Stimulated activated CD8-positive, alpha-beta memory T cell treated with anti-CD3 and anti-CD28 coated beads, Interleukin-2, amount 100 ng/mL, for 1 hour (primary cell): ENCODE measurements around the gene INPP5F.
A peak's percentile ranks its signal among the peaks of the same experiment; 100 is the strongest.

Experiments
- DNase-seq, 2 donors: peaks; one replicate each; pipeline ENCODE4 v3.0.0-alpha.2; 2020; ENCODE audit warnings: low read depth in 2 of 2

Gene INPP5F, protein sequence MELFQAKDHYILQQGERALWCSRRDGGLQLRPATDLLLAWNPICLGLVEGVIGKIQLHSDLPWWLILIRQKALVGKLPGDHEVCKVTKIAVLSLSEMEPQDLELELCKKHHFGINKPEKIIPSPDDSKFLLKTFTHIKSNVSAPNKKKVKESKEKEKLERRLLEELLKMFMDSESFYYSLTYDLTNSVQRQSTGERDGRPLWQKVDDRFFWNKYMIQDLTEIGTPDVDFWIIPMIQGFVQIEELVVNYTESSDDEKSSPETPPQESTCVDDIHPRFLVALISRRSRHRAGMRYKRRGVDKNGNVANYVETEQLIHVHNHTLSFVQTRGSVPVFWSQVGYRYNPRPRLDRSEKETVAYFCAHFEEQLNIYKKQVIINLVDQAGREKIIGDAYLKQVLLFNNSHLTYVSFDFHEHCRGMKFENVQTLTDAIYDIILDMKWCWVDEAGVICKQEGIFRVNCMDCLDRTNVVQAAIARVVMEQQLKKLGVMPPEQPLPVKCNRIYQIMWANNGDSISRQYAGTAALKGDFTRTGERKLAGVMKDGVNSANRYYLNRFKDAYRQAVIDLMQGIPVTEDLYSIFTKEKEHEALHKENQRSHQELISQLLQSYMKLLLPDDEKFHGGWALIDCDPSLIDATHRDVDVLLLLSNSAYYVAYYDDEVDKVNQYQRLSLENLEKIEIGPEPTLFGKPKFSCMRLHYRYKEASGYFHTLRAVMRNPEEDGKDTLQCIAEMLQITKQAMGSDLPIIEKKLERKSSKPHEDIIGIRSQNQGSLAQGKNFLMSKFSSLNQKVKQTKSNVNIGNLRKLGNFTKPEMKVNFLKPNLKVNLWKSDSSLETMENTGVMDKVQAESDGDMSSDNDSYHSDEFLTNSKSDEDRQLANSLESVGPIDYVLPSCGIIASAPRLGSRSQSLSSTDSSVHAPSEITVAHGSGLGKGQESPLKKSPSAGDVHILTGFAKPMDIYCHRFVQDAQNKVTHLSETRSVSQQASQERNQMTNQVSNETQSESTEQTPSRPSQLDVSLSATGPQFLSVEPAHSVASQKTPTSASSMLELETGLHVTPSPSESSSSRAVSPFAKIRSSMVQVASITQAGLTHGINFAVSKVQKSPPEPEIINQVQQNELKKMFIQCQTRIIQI

DNA sequence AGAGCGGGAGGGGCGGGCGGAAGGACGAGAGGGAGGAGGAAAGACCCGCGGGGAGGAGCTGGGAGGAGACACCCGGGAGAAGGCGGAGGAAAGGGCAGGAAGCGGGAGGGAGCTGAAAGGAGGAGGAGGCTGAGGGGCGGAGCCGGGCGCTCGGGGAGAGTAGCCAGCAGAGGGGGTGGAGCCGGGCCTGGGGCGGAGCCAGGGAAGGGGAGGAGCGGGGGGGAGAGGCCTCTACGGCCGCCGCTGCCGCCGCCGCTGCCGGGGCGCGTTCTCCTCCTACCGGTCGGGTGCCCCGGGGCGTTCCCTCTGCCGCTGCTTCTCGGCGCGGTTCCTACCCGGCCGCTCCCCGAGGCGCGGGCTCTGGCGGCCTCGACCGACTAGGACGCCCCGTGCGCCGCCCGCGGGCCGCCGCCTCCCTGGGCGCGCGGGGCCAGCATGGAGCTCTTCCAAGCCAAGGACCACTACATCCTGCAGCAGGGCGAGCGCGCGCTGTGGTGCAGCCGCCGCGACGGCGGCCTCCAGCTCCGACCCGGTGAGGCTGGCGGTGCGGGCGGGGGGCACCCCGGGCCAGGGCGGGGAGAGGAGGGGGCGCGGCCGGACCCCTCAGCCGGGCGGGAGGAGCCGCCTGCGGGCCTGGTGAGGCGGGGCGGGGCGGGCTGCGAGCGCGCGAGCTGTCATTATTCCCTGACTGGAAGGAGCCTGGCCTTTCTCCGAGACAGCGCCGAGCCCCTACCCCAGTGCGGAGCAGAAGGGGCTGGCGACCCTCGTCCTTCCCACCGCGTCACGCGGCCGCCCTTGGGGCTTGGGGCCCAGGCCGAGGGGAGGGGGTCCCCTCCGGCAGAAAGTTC, at the start of gene INPP5F:
Gene INPP5F (plus strand): TSS at position 223 of the 848 bp plus-strand sequence. CDS start 213 bp downstream, at position 436.
- DNase-seq, result peak; percentile 97 to 99

DNA sequence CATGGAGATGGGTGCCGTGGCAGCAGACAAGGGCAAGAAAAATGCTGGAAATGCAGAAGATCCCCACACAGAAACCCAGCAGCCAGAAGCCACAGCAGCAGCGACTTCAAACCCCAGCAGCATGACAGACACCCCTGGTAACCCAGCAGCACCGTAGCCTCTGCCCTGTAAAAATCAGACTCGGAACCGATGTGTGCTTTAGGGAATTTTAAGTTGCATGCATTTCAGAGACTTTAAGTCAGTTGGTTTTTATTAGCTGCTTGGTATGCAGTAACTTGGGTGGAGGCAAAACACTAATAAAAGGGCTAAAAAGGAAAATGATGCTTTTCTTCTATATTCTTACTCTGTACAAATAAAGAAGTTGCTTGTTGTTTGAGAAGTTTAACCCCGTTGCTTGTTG, 48.7 kb upstream of the INPP5F start:
- no peak for DNase-seq

DNA sequence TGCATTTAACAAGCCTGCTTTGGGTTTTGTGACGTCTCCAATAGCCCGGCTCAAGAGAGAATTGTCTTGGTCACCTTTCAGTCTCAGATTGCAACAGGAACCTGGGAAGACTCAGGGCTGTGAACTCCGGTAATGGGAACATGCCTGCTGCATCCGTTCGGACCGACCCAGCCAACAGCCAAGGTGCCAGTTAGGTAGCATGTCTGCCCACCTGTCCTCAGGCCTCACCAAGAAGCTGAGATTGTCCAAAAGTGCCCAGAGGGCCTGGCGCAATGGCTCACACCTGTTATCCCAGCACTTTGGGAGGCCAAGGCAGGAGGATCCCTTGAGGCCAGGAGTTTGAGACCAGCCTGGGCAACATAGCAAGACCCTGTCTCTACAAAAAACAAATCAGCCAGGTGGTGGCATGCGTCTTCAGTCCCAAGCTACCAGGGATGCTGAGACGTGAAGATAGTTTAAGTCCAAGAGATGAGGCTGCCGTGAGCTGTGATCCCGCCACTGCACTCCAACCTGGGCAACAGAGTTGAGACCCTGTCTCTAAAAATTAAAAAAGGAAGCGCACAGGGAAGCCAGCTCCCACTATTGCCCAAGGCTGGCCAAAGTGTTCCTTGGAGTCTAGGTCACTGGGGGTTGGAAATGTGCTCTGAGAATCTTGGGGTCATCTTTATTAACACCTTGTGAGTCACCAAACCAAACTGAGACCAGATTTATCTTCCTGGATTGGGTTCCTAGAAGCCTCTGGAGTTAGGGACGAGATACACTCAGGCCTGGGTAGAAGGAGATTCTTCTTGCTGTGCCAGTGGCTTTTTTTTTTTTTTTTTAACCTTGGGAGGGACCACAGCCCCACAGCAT, 47.7 kb upstream of the INPP5F start:
- DNase-seq, result no peak

DNA sequence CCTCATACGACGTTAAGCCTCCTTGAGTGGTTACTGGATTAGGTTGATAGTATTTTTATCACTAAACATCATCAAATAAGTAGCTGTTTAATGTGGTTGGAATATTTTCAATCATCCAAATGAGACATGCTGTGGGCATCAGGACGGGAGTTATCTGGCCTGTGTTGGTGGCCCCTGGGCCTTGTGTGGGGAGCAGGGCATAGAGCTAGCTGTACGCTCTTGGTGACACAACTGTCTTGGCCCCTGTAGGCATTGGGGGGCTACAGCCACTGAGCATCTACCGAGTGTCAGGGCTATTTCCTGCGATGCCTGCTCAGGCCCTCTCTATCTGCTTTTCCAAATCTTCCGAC, 46.4 kb upstream of the INPP5F start:
- DNase-seq, result no peak

DNA sequence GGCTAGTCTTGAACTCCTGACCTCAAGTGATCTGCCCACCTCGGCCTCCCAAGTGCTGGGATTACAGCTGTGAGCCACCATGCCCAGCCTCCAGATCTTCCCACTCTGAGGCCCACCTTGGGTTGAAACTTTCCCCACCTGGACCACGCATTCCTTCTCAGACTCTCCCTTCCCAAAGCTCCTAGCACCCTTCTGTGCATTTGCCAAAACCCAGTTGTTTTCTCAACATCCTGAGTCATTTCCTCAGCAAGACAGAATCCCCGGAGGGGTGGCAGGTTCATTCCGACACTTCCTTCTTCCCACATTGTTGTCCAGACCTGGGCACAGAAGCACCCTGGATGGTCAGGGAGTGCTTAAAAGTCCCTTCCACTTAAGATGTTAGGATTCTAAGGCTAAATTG, 45.8 kb upstream of the INPP5F start:
- DNase-seq, result no peak

DNA sequence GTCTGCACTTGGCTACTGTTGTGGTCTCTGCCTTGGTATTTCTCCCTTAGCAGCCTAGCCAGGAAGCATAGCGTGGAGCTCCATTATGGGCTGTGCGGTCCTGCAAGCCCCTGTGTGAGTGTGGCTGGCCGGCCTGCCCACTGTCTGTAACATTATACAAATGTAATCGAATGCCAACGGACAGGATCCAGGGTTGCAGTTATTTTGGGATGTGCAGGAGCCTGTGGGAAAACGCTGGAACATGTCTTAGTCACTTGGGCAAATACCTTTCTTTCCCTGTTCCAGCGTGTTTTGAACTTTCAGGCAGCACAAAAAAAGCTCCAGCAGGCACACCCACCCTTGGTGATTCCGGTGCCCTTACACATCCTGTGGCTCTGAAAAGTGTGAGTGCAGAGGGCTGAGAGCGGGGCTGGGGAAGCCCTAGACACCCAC, 45.2 kb upstream of the INPP5F start:
- no peak for DNase-seq

DNA sequence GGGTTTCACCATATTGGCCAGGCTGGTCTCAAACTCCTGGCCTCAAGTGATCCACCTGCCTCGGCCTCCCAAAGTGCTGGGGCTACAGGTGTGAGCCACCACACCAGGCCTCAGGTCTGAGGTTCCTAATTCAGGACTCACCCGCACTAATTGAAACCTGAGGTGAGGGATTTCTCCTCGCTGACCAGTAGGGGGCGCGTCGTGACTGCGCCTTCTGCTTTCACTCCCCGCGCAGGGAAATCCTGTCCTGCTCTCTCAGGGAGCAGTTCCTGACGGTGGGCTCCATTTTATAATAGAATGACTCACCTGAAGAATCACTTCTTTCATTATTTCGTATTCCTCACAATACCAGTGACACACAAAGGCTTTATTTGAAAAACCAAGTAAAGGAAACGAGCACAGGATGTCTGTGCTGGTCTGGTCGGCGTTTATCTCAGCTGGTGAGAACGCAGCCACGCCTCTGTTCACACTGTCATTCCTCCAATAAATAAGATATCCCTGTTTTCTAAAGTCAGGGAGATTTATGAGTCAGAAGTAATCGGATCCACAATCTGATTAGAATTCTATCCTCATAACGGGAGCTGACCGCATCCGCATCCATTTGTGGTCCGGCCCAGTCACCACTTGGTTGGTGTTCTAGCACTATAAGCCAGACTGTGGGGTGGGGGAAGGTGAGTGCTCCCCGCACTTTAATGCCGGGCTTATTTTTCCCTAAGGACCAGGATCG, 39.2 kb upstream of the INPP5F start:
- peak; percentile 65 to 70 for DNase-seq

DNA sequence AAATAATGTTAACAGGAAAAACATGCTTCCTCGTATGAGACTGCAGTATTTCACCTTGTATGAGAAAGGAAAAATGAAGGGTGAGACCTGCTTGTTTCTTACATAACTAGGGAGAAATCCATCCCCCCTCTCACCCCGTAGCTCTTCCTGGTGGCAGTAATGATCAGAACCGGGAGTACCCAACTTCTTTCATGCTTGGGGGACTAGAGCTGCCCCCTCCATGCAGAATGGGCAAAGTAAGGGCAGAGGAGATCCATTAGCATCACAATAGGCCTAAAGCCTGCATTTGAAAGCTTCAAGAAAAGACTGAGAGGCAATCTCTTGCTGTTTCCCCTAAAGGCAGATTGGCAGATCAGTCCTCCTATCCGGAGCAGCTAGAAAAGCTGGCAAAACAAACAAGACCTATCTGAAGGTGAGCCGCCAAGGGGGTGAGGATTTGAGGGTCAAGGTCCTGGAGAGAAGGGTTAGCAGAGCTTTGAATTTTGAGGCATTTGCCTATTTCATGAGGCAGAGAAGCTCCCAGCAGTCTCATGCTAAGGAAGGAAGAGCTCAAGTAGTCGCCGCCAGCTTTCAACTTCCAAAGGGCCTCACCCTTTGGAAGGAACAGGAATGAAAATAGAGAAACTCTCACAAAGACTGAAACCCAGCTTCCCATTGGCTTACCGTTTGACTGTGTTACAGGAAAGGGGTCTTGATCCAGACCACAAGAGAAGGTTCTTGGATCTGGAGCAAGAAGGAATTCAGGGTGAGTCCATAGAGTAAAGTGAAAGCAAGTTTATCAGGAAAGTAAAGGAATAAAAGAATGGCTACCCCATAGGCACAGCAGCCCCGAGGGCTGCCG, 38.4 kb upstream of the INPP5F start:
- DNase-seq, result no peak

DNA sequence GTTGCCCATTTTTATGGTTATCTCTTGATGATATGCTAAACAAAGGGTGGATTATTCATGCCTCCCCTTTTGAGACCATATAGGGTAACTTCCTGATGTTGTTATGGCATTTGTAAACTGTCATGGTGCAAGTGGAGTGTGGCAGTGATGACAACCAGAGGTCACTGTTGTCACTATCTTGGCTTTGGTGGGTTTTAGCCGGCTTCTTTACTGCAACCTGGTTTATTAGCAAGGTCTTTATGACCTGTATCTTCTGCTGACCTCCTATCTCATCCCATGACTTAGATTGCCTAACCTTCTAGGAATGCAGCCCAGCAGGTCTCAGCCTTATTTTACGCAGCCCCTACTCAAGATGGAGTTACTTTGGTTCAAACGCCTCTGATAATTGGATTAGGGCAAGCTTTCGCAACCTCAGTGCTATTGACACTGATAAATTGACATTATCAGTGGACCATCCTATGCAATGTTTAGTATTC, 37.8 kb upstream of the INPP5F start:
- DNase-seq, result no peak

DNA sequence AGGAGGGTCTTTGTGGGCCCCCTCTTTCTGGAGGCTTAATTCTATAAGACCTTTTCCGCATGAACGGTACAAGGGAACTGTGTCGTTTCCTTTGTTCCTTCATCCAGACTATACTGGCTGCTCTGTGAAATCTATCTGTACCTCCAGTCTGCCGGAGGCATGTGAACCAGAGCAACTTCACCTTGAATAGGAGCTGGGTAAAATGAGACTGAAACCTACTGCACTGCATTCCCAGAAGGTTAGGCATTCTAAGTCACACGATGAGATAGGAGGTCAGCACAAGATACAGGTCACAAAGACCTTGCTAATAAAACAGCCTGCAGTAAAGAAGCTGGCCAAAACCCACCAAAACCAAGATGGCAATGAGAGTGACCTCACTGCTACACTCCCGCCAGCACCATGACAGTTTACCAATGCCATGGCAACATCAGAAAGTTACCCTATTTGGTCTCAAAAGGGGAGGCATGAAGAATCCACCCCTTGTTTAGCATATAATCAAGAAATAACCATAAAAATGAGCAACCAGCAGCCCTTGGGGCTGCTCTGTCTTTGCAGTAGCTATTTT, 36.8 kb upstream of the INPP5F start:
- no peak for DNase-seq

DNA sequence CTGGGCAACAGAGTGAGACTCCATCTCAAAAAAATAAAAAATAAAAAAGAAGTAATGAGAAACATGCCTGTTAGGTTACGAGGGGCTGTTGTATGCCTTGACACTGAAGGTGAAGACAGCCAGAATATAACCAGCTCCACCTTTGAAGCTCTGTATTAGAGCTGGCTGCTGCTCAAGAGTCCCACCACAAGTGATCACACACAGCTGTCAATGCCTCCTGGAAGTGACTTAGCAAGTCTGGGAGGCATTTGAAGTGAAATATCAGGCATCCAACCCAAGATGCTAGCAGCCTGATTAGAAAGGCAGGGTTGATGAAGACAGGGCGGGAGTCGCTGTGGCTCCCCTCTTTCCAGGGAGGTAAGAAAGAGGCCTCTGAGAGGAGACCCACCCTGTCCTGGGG, 34.1 kb upstream of the INPP5F start:
- no peak for DNase-seq

DNA sequence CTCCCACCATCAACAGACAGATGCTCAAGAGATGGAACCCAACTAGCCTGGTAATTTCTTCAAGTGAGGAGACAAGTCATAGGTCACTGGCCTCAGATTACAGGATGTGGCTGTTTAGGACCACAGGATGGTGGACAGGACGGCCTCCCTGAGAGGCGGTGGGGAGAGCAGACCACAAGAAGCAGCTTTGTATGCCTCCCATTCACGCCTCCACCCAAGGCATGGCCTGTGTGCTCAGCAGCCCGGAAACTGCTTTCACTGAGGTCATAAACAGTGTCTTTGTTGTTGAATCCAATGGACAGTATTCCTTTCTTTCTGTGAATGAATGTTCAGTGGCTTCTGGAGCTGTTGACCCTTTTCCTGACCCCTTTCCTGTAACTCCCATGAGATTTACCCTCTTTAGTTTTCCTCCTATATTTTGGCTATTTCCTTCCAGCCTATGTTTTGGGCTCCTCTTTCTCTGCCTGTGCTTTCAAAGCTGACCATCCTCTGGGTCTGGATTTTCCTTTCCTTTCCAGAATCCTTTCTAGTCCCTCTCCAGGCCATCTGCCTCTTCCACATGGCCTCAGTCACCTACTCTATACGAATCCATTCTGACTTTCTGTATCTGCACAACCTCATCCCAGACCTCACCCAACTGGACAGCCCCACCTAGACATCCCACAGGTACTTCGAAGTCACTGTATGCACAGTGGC, 32.4 kb upstream of the INPP5F start:
- no peak for DNase-seq

DNA sequence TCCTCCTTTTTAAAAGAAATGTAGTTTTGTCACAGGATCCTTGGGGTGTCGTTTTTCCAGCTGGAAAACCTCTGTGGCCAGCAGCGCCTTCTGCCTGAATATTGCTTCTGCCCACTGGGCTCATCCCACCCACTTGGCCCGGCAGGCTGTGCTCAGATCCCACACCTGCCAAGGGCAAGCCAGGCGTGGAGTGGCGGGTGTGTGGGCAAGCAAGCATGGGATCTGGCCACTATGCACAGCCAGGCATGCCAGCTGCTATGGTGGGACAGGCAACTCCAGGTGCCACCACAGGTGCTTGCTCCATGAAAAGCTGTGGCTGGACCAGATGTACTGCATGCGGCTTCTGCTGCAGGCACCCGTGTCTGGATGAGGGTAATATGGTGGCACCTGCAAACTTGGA, 31.2 kb upstream of the INPP5F start:
- no peak for DNase-seq

DNA sequence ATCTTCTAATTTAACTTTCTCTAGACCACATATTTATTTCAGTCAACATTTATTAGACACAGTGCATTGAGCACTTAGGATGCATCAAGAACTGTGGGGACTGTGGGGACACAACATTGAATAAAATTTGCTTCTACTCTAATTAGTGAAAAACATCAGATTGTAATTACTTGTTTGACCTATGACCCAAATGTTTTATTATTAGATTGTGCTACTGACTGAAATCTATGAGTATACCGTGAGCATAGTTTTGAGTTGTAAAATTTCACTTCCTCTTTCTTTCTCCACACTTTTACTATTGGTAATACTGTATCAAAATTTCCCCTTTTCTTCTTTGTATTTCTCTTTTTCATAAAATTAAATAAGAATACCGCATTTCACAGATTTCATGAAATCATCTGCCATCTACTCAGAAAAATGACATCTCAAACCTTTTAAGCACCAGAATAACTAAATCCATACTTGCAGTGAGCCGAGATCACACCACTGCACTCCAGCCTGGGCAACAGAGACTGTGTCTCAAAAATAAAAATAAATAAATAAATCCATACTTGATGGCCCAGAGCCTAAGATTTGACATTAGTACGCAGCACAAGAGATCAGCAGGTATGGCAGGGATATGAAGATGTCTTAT, 25.4 kb upstream of the INPP5F start:
- no peak for DNase-seq

DNA sequence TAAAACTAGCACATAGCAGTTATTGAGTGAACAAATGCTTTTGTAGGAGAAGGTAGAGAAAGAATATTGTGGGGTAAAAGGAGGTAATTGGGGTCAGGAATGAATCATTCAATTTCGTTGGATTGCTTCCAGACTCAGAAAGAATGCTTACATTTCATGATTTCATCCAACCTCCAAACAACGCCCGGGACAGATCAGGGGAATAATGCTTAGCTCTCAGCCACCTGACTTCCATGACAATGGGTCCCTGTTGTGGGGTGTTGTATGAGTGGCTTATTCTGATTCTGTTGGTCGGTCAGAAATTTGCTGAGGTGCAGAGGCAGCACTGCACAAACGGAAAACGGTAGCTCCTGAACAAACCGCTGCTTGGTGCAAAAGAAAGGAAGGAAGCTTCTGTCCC, 24.0 kb upstream of the INPP5F start:
- DNase-seq, result no peak

DNA sequence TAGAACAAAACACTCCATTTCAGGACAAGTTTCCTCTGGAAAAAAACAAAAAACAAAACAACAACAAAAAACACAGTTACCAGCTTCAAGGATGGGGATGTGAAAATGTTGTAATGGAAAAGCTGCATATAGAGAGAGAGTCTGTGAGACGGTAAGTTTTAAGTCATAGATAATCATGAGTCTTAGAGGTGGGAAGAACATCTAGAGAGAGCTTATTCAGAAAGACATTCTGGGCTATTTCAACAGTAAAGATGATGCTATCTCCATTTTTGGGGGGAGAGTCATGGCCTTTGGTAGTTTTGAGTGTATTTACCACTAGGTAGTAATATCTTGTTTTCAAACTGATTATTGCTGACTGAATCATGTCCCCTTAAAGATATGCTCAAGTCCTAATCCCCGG, 23.3 kb upstream of the INPP5F start:
- DNase-seq, result no peak

DNA sequence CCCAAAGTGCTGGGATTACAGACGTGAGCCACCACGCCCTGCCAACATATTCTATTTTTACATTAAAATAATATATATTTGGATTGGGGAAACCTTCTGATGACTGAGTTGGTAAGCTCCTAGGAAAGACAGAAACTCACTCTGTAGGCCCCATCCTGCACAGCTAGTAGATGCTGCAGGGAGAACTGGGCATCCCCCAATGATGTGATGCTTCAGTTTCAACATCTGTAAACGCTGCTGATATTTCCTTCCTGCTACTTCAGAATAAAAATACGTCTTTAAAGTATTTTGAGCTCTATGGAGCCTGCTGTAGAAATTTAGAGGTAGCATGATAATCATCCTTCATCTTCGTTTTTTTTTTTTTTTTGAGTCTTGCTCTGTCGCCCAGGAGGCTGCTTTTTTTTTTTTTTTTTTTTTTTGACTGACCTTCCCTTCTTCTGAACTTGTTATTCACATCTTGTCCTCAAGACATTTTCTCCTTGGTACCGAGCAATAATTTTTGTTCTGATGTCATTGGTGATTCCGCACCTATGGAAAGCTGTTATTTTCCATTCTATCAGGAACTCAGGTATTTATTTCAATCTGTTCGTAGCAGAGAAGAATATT, 21.8 kb upstream of the INPP5F start:
- DNase-seq, result no peak
